DND-41 (cell line): ENCODE results near the gene TTC28.

Experiments used
- ATAC-seq: fragments of 200-7000 bp; cut with Tn5 transposase; 3 replicates; pipeline ENCODE4 v1.9.1; 2021; ENCODE audit warnings: low read depth; ENCODE audit not compliant: insufficient read depth
- DNase-seq: peaks from one replicate; pipeline ENCODE4 v3.0.0-alpha.2; 2020
- H2AFZ ChIP-seq: 2 replicates; pipeline ENCODE4 v1.6.0; 2012; ENCODE audit warnings: low read depth, low read length
- H3K27ac ChIP-seq: 2 replicates; pipeline ENCODE4 v1.5.1; 2012; ENCODE audit warnings: low read length, inconsistent platforms
- H3K27me3 ChIP-seq: fragments of 200-600 bp; sonication (generic); 2 replicates; pipeline ENCODE4 v1.6.0; 2012; ENCODE audit warnings: low read length, mild to moderate bottlenecking, inconsistent platforms; ENCODE audit not compliant: insufficient read depth, poor library complexity
- H3K36me3 ChIP-seq: 2 replicates; pipeline ENCODE4 v1.5.1; 2012; ENCODE audit warnings: low read length, inconsistent platforms; ENCODE audit not compliant: insufficient read depth
- H3K4me1 ChIP-seq: 2 replicates; pipeline ENCODE4 v1.5.1; 2012; ENCODE audit warnings: mild to moderate bottlenecking, low read length; ENCODE audit not compliant: insufficient read depth
- H3K4me2 ChIP-seq: 2 replicates; pipeline ENCODE4 v1.6.0; 2012; ENCODE audit warnings: mild to moderate bottlenecking, moderate library complexity, low read length, inconsistent platforms; ENCODE audit not compliant: insufficient read depth
- H3K4me3 ChIP-seq, 2 experiments: fragments of 200-600 bp in 1 of 2; shearing (Covaris generic) in 1 of 2; 2 replicates each; pipeline ENCODE4 v1.5.1; 2012 to 2016; ENCODE audit warnings: inconsistent platforms in 2 of 2, low read length in 2 of 2, mild to moderate bottlenecking in 2 of 2, low read depth in 1 of 2, moderate library complexity in 1 of 2
- H3K79me2 ChIP-seq: 2 replicates; pipeline ENCODE4 v1.6.0; 2012; ENCODE audit warnings: low read length, inconsistent platforms; ENCODE audit not compliant: insufficient read depth
- H3K9ac ChIP-seq: 2 replicates; pipeline ENCODE4 v1.6.0; 2012; ENCODE audit warnings: low read depth, mild to moderate bottlenecking, inconsistent platforms, low read length, moderate library complexity
- H3K9me3 ChIP-seq: 2 replicates; pipeline ENCODE4 v1.5.1; 2012; ENCODE audit warnings: low read length, moderate library complexity, mild to moderate bottlenecking, inconsistent platforms; ENCODE audit not compliant: insufficient read depth, severe bottlenecking
- H4K20me1 ChIP-seq: 2 replicates; pipeline ENCODE4 v1.6.0; 2012; ENCODE audit warnings: low read length; ENCODE audit not compliant: insufficient read depth
- EZH2 ChIP-seq: IDR thresholded peaks from 3 replicates; pipeline ENCODE4 v1.6.1; 2012; ENCODE audit warnings: borderline replicate concordance, low read depth, mild to moderate bottlenecking, moderate library complexity, low read length, inconsistent platforms; ENCODE audit not compliant: severe bottlenecking
- TF ChIP-seq, protein P1 (sequence below): IDR thresholded peaks from 2 replicates; pipeline ENCODE4 v1.5.1; 2012; ENCODE audit warnings: borderline replicate concordance, low read length, moderate library complexity, mild to moderate bottlenecking; ENCODE audit not compliant: poor library complexity, severe bottlenecking; ENCODE audit errors: extremely low read depth

Gene TTC28

DNA sequence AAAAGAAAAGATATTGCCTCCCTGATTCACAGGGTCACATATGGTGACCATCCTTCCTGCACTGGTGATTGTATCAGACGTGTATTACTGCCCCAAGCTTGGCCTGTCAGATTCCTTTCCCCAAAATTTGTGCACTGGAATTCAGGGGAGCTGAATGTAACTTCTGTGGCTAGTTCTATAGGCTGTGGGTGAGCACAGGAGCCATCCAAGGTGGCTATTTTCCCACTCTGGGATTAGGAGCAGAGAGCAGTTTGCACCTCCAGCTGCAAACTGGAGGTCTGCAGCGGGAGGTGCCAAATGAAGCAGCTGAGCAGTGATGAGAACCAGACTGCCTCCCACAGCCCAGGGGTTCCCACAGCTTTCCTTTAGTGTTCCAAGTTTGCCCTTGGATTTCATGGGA lies 636.4 kb downstream of the TTC28 start:
- DNase-seq = no peak
- TF ChIP-seq, protein P1, sequence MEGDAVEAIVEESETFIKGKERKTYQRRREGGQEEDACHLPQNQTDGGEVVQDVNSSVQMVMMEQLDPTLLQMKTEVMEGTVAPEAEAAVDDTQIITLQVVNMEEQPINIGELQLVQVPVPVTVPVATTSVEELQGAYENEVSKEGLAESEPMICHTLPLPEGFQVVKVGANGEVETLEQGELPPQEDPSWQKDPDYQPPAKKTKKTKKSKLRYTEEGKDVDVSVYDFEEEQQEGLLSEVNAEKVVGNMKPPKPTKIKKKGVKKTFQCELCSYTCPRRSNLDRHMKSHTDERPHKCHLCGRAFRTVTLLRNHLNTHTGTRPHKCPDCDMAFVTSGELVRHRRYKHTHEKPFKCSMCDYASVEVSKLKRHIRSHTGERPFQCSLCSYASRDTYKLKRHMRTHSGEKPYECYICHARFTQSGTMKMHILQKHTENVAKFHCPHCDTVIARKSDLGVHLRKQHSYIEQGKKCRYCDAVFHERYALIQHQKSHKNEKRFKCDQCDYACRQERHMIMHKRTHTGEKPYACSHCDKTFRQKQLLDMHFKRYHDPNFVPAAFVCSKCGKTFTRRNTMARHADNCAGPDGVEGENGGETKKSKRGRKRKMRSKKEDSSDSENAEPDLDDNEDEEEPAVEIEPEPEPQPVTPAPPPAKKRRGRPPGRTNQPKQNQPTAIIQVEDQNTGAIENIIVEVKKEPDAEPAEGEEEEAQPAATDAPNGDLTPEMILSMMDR = no peak
- Histone ChIP-seq H2AFZ (no peak overlapping the region), H3K27me3 (no peaks in the 10 kb centered on the region), H3K4me2 (no peak overlapping the region), H3K9ac (no peak overlapping the region), H3K27ac (no peak overlapping the region), H3K4me3 (no peak overlapping the region), H3K79me2 (peaks cover 2% of the 10 kb centered on the region; the same call in 1 of the 2 replicates), H3K9me3 (no peaks in the 10 kb centered on the region), H3K36me3 (peaks cover 27% of the 10 kb centered on the region), H3K4me1 (no peaks in the 10 kb centered on the region), H4K20me1 (no peaks in the 10 kb centered on the region)
- ATAC-seq = no peak

DNA sequence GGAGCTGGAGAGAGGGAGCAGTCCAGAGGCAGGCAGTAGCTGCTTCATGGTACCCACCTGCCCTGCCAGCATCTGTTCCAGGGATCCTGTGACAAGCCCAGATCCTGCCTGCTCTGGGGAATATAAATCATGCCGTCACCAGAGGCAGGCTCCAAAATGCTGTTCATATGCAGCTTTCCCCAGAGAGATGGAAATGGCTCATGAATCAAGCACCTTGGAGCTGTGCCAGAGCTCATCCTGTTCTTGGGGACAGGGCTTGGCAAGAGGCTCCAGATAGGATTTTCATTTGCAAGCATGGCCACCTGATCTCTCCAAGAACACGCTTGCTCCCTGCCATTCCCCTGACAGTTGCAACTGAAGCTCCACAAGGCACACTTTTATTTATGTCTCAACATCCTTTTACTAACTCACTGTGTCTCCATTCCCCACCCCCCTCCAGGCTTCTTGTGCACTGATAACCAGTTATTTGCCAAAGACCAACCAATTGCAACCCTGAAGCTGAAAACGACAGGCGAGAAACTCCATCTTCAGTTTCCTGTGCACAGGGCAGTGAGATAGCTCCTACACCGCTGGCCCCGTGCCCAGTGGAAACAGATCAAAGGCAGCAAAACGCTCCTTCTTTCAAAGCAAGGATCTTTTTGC lies 644.8 kb downstream of the TTC28 start:
- ATAC-seq = peak; percentile 96
- H2AFZ ChIP-seq = peak overlapping the region; percentile 67
- H3K4me1 ChIP-seq = peaks cover 29% of the 10 kb centered on the region
- H3K4me2 ChIP-seq = peak overlapping the region; percentile 65
- peak overlapping the region; percentile 0 to 49; a peak in 2 of 4 replicates for H3K4me3 ChIP-seq
- peaks cover 32% of the 10 kb centered on the region for H3K36me3 ChIP-seq
- H3K79me2 ChIP-seq = peaks cover 13% of the 10 kb centered on the region
- no peaks in the 10 kb centered on the region for H3K27me3 ChIP-seq
- H3K9me3 ChIP-seq = no peaks in the 10 kb centered on the region
- no peak for TF ChIP-seq EZH2
- TF ChIP-seq, protein P1 = peak; percentile 9
- DNase-seq = peak; percentile 89
- H4K20me1 ChIP-seq = no peaks in the 10 kb centered on the region
- peak overlapping the region; percentile 56 for H3K9ac ChIP-seq
- peak overlapping the region; percentile 91 for H3K27ac ChIP-seq

DNA sequence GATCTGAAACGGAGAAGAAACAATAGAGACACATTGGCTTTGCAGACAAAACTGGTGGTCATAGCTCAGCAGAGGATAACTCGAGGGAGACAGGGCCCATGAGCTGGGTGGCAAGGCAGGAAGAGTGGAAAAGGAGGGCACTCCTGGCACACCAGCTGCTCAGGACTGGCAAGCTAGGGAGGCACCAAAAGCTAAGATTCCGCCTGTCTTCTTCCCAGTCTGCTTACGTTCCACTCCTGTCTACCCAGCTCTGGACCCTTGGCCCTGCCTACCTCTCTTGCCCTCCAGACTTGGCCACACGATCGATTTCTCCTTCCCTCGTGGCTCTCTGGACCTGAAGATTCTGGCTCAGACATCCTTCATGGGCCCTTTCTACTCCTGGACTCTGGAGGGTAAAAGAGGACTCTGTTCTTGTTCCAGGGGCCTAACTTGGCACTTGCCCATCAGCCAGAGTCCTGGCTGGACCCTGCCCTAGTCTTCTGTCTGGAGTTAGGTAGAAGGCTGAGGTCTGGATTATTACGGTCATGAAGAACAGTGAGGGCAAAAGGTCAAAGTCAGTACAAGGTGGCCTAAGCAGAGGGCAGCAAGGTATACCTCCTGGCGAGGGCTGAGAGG lies 645.4 kb downstream of the TTC28 start:
- no peak for ATAC-seq
- Histone ChIP-seq H2AFZ (peak overlapping the region; percentile 67), H3K4me3 (peak overlapping the region in 1 of 2 experiments; percentile 49; a peak in 2 of 4 replicates), H3K27me3 (no peaks in the 10 kb centered on the region), H4K20me1 (no peaks in the 10 kb centered on the region), H3K4me2 (peak overlapping the region; percentile 65), H3K27ac (peak overlapping the region; percentile 91), H3K9me3 (no peaks in the 10 kb centered on the region), H3K79me2 (peaks cover 13% of the 10 kb centered on the region), H3K9ac (peak overlapping the region; percentile 56), H3K36me3 (peaks cover 39% of the 10 kb centered on the region), H3K4me1 (peaks cover 29% of the 10 kb centered on the region)
- DNase-seq = no peak
- TF ChIP-seq EZH2 = no peak
- TF ChIP-seq, protein P1 = no peak
